Fibroblast of mammary gland (primary cell): Measurements from ENCODE around the gene MTSS2.

Experiments used
- DNase-seq: peaks from one replicate; pipeline ENCODE4 v3.0.0-alpha.2; 2010; ENCODE audit warnings: low read depth
- H3K4me3 ChIP-seq: 2 replicates; pipeline ENCODE4 v1.5.1; 2011; ENCODE audit warnings: low read depth, mild to moderate bottlenecking, low read length, moderate library complexity; ENCODE audit not compliant: control insufficient read depth
- TF ChIP-seq, protein P1 (sequence below): conservative IDR thresholded peaks from 2 replicates; pipeline ENCODE4 v1.5.1; 2011; ENCODE audit warnings: low read depth, low read length, inconsistent platforms; ENCODE audit not compliant: control insufficient read depth, insufficient read depth

Gene MTSS2

DNA sequence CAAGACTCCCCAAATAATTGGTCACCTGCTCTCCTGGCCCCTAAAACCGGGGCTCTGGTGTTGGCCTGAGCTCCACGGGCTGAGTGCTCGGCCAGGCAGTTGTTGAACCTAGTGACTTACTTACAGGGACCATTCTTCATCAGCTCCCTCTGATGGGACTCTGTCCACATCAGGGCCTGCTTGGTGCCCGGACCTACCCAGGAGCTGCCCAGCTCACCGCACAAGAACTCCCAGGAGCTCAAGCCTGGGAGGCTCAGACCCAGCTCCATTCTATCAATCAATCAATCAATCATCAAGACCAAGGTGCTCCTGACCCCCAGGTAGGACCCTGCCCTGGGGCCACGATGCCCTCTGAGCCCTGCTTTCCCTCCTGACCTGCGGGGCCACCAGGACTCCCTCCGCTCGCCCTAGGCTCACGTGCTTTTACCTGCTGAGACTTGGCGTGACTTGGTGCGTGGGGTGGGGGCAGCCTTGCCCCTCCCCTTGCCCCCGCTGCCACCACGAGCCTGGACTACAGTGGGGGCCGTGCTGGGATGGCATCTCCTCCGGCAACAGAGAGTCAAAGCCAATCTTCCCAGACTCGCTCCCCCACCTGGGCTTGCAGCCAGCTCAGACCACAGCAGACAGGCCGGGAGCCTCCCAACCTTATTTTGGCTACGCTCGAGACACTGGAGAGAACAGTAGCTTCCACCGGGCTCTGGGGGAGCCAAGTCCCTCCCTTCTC lies 23.8 kb downstream of the MTSS2 start:
- peak; percentile 31 for DNase-seq
- TF ChIP-seq, protein P1, sequence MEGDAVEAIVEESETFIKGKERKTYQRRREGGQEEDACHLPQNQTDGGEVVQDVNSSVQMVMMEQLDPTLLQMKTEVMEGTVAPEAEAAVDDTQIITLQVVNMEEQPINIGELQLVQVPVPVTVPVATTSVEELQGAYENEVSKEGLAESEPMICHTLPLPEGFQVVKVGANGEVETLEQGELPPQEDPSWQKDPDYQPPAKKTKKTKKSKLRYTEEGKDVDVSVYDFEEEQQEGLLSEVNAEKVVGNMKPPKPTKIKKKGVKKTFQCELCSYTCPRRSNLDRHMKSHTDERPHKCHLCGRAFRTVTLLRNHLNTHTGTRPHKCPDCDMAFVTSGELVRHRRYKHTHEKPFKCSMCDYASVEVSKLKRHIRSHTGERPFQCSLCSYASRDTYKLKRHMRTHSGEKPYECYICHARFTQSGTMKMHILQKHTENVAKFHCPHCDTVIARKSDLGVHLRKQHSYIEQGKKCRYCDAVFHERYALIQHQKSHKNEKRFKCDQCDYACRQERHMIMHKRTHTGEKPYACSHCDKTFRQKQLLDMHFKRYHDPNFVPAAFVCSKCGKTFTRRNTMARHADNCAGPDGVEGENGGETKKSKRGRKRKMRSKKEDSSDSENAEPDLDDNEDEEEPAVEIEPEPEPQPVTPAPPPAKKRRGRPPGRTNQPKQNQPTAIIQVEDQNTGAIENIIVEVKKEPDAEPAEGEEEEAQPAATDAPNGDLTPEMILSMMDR, result no peak
- H3K4me3 ChIP-seq, result no peak overlapping the region

DNA sequence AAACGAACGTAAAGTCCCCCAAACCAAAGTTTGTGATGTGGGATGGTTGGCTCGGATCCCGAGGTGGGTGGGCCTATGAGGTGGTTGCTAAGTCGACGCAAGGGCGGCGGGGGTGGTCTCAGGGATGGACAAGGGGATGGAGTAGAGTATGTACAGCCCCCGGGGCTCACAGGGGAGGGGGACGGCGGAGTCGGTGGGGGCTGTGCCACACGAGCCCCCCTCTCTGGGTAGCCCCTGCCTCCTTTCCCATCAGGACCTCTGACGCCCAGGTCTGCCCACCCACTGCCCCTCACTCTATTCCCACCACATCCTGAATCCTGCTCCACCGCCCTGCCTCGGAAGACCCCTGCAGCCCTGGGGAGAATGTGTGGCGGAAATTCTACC lies 24.3 kb downstream of the MTSS2 start:
- DNase-seq, result no peak
- TF ChIP-seq, protein P1, result no peak
- H3K4me3 ChIP-seq, result no peak overlapping the region

DNA sequence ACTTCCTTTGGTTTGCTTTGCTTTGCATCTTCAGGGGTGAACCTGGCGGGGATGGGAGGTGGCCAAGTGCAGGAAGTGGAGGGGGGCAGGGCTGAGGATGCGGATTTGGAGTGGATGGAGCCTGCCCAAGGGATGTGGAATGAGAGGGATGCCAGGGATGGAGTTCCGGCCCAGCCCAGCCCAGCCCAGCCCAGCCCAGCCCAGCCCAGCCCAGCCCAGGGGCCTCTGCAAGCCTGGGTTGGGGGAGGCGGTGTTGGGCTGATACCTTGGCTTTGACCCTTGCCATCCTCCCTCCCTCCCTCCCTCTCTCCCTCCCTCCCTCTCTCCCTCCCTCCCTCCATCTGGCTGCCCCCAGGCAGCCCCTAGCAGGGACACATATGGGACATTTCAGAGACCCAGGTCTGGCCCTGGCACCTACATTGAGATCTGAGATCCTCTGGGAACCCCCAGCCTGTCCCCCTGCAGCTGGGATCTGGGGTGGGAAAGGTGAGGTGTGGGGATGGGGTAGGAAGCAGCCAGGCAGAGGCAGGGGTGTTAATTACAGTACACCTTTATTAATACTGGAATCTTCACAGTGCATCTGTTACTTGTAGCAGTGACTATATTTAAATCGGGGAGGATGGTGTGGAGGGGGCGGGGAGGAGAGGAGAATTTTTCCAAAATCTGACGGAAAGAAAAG lies 25.0 kb downstream of the MTSS2 start:
- no peak overlapping the region for H3K4me3 ChIP-seq
- TF ChIP-seq, protein P1, result no peak
- no peak for DNase-seq

DNA sequence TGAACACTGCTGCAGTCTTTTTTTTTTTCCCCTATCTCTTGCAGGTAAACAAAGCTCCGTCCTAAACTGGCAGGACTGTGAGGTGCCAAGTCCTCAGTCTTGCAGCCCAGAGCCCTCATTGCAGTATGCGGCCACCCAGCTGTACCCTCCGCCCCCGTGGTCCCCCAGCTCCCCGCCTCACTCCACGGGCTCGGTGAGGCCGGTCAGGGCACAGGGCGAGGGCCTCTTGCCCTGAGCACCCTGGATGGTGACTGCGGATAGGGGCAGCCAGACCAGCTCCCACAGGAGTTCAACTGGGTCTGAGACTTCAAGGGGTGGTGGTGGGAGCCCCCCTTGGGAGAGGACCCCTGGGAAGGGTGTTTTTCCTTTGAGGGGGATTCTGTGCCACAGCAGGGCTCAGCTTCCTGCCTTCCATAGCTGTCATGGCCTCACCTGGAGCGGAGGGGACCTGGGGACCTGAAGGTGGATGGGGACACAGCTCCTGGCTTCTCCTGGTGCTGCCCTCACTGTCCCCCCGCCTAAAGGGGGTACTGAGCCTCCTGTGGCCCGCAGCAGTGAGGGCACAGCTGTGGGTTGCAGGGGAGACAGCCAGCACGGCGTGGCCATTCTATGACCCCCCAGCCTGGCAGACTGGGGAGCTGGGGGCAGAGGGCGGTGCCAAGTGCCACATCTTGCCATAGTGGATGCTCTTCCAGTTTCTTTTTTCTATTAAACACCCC lies 25.7 kb downstream of the MTSS2 start:
- no peak for DNase-seq
- TF ChIP-seq, protein P1, result no peak
- H3K4me3 ChIP-seq, result no peak overlapping the region

DNA sequence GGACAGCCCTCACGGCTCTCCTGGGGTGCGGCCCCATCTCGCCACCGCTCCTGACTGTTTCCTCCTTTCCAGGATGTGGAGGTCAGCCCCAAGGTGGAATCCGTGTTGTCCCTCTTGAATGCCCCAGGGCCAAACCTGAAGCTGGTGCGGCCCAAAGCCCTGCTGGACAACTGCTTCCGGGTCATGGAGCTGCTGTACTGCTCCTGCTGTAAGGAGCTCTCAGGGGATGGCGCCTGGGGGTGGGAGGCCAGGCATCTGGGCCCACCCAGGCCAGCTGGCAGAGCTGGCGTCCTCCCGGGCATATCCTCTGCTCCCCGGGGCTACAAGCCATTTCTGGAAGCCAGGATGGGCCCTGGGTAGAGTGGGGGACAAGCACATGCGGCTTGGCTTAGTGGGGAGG lies 26.3 kb downstream of the MTSS2 start:
- no peak for DNase-seq
- H3K4me3 ChIP-seq, result no peak overlapping the region
- TF ChIP-seq, protein P1, result no peak

DNA sequence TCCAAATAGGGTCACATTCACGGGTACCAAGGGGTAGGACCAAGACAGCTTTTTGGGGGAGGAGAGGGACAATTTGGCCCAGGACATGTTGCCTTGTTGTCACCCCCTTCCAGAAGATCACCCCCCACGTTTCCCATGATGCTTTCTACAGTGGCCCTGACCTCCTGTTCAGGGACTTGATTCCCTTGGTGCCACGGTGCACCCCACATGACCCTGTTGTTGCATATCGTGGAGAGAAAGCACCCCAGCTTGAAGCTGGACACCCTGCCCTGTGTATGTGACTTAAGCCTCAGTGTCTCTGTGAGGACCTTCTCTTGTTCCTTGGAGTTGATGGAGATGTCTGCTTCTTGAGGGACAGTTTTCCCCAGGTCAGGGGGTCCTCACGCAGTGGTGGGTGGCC lies 26.9 kb downstream of the MTSS2 start:
- TF ChIP-seq, protein P1, result no peak
- DNase-seq, result no peak
- no peak overlapping the region for H3K4me3 ChIP-seq
